Vagina (tissue), 2 donors: ENCODE results near the gene IL18.

Experiments used
- CTCF ChIP-seq, 3 experiments: fragments of 450-650 bp in 2 of 3; fragments of 200-600 bp in 1 of 3; sonication (generic) in 1 of 3; IDR thresholded peaks; one replicate each; pipeline ENCODE4 v1.5.1; 2017 to 2019; ENCODE audit warnings: antibody characterized with exemption in 3 of 3, mild to moderate bottlenecking in 2 of 3, moderate library complexity in 2 of 3
- POLR2A ChIP-seq, 2 donors: fragments of 450-650 bp; IDR thresholded peaks; one replicate each; pipeline ENCODE4 v1.6.1; 2017; ENCODE audit warnings: antibody characterized with exemption in 2 of 2, mild to moderate bottlenecking in 2 of 2, moderate library complexity in 2 of 2

GRCh38 chr11:112200252-112200651, 36.4 kb upstream of the IL18 start:
- TF ChIP-seq CTCF (IDR thresholded peaks at IDR 0.05) (no peak), POLR2A (IDR thresholded peaks at IDR 0.05) (no peak)
